ENCODE results near the gene GAS1.

DNA sequence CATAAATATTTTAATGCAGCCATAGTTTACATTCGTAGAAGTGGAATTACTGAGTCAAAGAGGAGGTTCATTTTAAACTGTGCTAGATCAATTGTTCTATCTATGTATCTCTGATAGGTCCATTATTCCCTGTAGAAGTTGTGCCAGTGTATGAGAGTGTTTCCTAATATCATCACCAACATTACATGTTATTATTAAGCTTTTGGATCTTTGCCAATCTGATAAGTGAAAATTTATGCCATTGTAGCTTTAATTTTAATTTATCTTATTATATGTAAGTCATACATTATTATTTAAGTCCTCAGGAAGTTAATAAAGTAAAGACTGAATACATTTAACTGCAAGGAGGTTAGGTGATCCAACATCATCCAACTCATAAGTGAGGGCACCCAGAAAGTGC, 10.9 kb upstream of the GAS1 start:
- TF ChIP-seq, protein P1, sequence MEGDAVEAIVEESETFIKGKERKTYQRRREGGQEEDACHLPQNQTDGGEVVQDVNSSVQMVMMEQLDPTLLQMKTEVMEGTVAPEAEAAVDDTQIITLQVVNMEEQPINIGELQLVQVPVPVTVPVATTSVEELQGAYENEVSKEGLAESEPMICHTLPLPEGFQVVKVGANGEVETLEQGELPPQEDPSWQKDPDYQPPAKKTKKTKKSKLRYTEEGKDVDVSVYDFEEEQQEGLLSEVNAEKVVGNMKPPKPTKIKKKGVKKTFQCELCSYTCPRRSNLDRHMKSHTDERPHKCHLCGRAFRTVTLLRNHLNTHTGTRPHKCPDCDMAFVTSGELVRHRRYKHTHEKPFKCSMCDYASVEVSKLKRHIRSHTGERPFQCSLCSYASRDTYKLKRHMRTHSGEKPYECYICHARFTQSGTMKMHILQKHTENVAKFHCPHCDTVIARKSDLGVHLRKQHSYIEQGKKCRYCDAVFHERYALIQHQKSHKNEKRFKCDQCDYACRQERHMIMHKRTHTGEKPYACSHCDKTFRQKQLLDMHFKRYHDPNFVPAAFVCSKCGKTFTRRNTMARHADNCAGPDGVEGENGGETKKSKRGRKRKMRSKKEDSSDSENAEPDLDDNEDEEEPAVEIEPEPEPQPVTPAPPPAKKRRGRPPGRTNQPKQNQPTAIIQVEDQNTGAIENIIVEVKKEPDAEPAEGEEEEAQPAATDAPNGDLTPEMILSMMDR (conservative IDR thresholded peaks at IDR 0.05; ENCODE audit: low read depth, low read length): no peak
- TF ChIP-seq FOS (IDR thresholded peaks at IDR 0.05; ENCODE audit: low read depth, low read length): no peak
- TF ChIP-seq POLR2A (IDR thresholded peaks at IDR 0.05; ENCODE audit: low read depth, low read length): no peak
- TF ChIP-seq NFE2L2 (IDR thresholded peaks at IDR 0.05; ENCODE audit: low read depth, low read length): no peak
- TF ChIP-seq MAZ (IDR thresholded peaks at IDR 0.05; ENCODE audit: borderline replicate concordance, low read depth, low read length): no peak
- no peak for TF ChIP-seq SMC3 (IDR thresholded peaks at IDR 0.05; ENCODE audit: low read depth, low read length)
- no peak for TF ChIP-seq CEBPB (IDR thresholded peaks at IDR 0.05; ENCODE audit: low read depth, low read length)
- no peak for TF ChIP-seq RAD21 (IDR thresholded peaks at IDR 0.05; ENCODE audit: low read length)
- no peak for TF ChIP-seq MXI1 (IDR thresholded peaks at IDR 0.05; ENCODE audit: borderline replicate concordance, low read depth, low read length)
- TF ChIP-seq, protein P2, sequence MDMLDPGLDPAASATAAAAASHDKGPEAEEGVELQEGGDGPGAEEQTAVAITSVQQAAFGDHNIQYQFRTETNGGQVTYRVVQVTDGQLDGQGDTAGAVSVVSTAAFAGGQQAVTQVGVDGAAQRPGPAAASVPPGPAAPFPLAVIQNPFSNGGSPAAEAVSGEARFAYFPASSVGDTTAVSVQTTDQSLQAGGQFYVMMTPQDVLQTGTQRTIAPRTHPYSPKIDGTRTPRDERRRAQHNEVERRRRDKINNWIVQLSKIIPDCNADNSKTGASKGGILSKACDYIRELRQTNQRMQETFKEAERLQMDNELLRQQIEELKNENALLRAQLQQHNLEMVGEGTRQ (IDR thresholded peaks at IDR 0.05; ENCODE audit: low read depth, low read length): no peak

Measured in IMR-90 (cell line).